ENCODE data around the gene BORCS6.
"Not testable (repeated sequence)": the region's sequence is repeated elsewhere in the genome, so short reads cannot be mapped to it uniquely, and the experiment has no call there.

BORCS6 gene

DNA sequence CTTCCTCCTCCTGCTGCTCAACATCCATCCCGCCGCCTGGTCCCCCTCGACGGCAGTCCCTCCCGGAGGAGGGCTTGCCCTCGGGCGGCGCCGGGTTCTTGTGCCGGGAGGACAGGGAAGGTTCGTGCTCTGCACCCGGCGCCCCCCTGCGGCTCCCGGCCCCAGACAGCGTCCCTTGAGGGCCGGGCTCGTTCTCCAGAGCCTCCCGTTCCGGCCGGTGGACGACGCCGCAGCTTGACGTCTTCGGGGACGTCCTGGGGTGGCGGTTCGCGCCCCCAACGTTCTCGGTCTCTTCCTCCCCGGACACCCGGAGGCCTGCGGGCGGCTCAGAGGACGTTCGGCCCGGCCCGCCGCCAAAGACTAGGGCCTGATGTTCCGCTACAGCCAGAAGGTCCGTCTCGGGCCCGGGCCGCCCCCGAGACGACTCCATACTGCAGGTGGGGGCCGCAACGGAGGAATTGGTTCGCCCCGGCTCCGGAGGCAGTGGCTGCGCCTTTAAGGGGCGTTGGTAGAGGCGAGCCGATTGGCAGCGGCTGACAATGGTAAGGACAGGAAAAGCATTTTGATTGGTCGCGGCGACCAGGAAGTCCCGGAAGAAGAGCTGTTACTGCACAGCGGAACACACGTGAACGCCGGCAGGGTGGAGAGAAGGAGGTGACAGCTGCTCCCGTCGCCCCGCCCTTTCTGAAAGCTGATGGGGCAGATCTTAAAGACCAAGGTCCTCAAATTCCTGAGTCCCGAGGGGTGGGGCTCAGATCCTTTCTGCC is at the start of gene BORCS6:
Gene BORCS6 (minus strand): TSS at position 470 of the 767 bp plus-strand sequence. CDS start 40 bp downstream, at position 430.
- DNase-seq (ENCODE audit: low read depth) = peak; percentile 82

DNA sequence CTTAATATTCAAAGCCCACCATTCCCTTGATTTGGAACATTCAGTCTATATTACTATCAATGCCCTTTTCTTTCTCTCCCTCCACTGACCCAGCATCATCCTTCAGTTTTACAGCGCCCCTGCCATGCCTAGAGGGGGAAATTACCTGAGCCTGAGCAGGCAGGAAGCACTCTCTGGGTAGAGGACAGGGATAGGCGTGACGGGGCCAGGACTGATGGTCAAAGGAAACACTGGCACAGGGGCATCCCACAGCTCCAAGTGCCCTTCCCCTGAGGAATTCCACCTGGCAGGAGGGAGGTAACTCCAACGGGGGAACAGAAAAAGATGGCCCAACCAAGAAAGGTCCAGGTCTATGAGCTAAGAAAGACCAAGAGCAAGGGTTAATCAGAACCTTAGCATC is 47.9 kb upstream of the BORCS6 start:
- no peak for DNase-seq (ENCODE audit: low read depth)

DNA sequence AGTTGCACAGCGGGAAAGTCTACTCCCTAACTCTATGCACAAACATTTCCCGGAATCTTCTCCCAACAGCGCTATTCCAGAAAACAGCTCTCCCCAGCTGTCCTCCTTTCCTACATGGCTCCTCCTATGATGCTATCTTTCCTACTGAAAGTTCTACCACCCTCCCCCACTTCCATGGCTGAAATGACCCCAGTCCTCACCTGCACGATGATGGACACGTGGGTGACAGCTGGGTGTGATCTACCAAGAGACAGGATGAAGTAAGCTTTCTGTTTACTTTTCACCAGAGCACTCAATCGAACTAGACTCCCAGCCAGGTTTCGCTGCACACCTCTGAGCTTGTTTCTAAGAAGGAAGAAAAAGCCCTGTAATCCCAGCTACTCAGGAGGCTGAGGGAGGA is 47.2 kb upstream of the BORCS6 start:
- no peak for DNase-seq (ENCODE audit: low read depth)

DNA sequence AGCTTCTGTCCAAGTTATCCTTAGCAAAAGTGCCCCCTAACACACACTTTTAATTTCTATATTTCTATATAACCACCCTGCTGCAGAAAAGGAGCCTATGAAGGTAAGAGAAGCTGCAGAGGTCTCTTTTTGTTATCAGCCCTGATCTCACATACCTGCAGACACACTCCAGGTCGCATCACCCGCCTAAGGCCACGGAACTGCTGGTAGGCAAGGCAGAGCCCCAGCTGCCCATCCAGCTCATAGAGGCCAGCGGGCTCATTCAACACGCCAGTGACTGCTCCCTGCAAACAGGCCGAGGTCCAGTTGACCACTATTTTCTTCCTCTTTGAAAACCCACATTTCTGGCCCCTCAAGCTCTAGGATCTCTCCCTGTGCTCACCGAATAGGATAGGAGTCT is 45.7 kb upstream of the BORCS6 start:
- no peak for DNase-seq (ENCODE audit: low read depth)

DNA sequence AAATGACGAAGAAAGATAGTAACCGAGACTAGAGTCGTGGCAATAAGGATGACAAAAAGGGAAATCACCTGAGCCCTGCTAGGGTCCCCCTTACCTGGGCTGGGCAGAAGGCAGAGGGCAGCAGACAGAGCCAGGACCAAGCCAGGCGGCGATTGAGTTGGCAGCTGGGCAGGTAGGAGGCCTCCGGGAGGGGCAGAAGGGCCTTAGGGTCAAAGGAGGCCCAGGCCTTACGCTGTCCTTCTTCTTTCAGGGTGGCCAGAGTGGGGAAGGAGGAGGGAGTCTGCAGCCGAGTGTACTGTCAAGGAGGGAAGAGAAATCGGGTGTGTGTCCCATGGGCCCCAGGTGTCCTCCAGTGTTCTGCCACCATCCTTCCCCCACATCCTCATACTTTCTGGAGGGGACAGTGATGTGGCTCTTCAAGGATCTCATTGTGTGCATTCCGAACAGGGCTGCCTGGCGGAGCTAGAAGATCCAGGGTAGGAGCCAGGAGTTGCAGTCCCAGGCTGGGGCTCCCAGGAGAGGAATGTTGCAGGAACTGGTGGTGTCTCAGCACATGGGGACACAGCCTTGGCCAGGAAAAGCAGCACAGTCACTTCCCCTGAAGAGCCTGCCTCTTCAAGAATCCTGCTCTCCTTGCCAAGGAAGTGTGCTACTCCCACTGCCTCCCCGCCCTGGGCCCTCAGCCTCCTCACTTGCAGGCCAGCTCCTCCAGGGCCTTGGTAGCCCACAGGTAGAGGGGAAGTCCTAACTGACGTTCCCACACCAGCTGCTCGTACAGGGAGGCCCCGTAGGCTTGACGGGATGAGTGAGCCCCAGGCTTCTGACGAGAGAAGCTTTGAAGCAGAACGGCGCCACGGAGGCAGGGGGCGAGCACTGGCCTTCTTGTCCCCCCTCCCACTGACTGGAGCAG is 44.6 kb upstream of the BORCS6 start:
- DNase-seq (ENCODE audit: low read depth) = no peak

DNA sequence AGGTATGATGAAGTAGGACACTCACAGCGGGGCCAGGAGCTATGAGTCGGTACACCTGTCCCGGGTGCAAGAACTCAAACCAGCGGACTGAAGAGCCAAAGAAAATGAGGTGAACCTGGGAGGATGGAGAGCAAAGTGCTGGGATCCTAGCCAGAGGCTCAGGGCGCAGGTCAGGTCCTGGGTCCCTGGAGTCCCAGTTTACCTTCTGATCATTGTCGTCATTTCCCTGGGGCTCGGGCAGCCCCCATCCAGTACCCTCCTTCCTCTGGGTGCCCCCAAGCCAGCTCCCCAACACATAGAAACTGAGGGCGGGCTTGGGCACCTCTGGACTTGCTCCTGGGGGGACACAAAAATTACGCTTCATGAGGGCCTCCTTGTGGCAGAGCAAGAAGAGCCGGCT is 41.7 kb upstream of the BORCS6 start:
- DNase-seq (ENCODE audit: low read depth) = no peak

DNA sequence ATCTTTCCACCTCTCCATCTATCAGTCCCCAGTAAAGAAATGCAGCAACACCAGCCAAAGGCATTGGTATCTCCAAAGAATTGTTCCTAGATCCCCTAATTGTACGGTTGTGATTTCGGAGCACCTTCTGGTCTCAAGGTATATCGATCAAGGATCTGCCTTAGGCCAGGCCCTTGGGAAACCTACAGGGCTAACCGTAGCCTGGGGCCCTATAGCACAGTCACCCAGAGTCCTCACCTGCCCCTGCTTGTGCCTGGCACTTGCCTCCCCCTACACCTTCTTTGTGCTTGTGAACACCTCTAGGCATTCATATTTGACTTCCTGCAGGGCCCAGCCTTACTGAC is 37.2 kb upstream of the BORCS6 start:
- no peak for DNase-seq (ENCODE audit: low read depth)

DNA sequence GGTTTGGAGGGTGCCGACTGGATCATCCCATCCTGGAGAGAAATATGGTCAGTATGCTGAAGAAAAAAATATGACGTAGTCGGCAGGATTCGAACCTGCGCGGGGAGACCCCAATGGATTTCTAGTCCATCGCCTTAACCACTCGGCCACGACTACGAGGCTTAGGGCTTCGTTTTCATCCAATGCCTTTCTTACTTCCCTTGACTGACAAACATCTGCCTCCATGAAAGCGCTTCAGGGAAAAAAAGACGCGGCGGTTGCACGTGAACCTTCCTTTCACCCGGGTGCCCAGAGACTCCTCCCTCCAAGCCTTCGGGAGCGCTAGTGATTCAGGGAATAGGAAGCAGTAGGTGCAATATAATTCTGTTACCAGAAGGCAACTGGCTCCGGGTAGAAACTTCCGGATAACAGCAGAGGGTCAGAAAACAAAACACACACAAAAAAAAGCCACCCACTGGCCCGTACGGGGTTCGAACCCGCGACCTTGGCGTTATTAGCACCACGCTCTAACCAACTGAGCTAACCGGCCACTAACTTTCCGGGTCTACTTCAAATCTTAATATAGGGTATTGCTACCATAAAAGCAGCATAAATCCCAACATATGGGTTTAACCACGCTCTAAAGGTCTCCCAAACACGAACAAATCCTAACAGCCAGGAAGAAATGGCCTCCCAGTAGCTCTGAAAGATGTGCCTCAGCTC is 36.7 kb upstream of the BORCS6 start:
- no peak for DNase-seq (ENCODE audit: low read depth)

DNA sequence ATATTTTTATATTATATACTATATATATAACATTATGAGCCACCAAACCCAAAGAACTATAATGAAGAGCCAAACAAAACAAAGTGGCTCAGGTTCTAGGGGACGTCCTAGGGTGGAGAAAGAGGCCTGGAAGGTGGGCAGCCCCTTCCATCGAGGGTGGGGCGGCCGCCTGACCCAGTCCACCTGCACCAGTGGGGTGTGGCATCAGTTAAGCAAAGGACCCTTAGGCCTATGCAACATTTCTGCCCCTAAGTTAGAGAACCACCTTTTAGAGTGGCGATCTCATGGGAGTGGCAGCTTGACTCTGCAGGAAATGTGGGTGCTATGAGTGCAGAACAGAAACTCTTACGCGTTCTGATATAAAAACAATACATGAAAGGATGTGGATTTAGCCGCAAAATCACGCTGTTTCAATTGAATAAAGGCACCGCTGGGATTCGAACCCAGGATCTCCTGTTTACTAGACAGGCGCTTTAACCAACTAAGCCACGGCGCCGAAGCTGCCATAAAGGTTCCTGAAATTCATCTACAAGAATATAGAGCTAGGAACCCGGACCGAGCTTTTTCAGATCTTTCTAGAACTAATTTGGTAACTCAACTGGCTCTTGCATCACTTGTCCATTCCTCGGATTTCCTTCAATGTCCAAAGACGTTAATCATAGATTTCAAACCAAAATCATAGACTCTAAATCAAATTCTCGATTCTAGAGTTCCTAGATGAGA is 36.0 kb upstream of the BORCS6 start:
- DNase-seq (ENCODE audit: low read depth) = peak; percentile 30

DNA sequence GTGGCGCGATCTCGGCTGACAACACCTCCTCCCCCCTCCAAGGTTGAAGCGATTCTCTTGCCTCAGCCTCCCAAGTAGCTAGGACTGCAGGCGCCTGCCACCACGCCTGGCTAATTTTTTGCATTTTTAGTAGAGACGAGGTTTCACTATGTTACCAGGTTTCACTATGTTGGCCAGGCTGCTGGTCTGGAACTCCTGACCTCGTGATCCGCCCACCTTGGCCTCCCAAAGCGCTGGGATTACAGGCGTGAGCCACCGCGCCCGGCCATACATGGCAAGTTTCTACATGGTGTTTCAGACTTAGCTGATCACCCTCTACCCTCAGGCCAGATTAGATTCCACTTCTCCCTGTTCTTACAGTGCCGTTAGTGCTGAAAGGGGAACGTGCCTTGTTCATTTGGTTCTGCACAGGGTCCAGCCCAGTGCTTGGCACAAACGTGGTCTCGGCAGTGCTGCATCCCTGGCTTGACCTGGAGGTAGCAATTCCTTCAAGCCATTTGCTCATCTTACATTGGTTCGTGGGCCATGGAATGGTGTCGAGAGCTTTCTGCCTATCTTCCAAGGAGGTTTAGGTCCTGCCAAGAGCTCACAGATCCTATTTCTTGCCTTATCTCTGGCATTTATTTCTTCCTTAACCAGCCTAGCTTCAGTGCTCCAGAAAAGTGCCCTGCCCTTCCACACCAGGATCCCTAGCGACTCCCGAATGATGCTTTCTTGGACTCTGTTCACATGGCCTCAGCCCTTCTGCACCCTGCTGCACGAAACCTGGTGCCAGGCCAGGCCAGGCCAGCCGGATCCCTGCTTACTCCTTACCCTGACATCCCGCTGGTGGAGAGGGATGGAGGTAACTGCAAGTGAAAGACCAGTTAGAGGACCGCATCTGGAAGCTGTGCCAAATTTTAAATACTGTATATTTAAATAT is 35.2 kb upstream of the BORCS6 start:
- no peak for DNase-seq (ENCODE audit: low read depth)

DNA sequence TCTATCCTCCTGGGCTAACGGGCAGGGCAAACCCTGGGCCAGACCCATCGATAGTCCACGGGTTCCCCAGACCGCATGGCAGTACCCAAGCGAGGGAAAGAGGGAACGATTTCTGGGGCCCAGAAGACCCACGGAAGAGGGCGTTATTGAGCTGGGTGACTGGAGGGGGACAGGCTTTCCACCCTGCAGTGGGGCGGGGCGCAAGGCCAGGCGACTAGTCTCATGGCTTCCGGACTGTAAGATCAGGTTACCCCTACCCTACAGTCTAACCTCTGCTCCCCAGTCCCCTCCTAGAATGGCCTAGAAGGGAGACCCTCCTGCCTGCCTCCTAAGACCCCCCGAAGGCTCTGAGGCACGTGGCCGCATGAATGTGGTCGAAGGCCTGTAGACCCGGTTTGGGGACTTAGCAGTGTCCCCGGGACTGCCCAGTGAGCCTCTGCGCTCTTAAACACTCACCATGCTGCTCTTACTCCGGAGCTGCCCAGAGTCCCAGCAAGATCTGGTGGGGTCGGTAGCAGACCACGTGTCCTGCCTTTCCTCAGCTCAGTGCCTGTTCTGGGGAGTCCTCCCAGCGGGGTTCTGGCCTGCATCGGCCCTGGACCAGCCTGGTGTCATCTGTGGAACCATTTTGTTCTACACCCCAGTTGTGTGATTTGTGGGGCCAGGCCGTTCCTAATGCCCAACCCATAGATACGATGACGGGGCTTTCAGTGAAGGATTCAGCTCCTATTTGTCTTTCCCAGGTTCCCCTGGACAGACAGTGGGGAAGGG is 33.6 kb upstream of the BORCS6 start:
- DNase-seq (ENCODE audit: low read depth) = no peak

DNA sequence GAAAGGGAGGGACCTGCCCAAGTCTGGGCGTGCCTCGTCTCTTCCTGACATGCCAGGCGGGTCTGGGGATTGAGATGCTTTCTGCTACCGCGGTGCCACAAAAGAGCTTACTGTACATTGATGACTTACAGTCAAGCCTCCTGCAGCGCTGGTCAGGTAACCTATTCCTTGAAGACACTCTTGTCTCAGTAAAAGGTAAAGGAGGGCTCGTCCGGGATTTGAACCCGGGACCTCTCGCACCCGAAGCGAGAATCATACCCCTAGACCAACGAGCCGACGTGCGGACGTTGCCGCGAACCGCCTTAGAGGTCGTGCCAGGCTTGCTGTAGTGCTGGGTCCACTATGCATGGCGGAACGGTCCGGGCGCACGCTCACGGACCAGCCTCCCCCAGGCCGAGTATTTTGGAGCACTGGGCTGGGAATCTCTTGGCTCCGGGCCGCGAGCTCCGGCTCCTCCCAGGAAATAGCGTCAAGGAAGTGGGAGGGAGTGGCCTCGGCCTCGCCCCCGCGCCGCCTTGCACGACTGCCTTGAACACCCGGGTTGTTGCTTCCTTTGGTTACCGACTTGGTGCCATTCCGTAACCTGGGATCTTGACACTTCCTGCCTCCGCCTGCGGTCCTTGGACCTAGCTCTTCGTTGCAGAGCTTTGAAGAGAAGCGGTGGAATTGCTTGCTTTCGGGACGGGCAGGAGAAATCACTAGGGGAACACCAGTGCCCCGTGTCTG is 32.8 kb upstream of the BORCS6 start:
- DNase-seq (ENCODE audit: low read depth) = peak; percentile 85

DNA sequence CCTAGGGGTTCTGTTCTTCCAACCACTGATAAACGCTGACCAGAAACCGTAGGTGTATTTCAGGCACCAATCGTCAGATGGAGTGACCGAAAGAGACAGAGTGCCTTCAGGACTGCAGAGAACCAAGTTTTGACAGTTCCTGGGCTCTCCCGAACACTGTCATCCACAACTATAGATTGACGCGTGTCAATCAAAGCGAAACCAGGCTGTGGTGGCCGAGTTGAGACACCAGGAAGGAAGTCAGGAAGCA is 32.3 kb upstream of the BORCS6 start:
- DNase-seq (ENCODE audit: low read depth) = no peak

DNA sequence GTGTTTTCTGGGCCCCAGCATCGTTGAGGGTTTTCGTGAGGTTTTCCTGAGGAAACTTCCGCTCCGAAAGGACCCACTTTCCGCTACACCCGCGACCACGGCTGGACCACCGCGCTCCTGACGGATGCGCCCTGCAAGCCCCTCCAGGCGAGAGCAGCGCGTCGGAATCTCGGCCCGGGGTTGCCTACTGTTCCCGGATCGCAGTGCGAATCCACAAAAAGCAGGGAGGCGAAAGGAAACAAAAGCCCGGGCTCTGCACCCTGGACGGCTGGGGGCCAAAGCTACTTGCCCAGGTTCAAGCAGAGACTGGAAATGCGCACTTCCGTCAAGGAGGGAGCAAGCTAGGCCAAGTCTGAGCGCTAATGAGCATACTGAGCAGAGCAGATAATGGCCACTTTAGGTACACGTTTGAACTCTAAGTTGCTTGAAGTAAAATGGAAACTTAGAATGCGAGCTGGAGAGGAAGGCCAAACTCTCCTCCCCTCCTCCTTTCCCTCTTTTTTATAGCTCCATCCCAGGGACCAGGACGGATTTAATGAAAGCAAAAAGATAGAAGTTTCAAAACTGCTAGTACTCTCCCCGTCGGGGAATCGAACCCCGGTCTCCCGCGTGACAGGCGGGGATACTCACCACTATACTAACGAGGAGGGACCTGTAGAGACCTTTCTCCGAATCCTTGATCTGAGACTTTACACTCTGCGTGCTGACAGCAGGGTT is 31.8 kb upstream of the BORCS6 start:
- DNase-seq (ENCODE audit: low read depth) = peak; percentile 83

DNA sequence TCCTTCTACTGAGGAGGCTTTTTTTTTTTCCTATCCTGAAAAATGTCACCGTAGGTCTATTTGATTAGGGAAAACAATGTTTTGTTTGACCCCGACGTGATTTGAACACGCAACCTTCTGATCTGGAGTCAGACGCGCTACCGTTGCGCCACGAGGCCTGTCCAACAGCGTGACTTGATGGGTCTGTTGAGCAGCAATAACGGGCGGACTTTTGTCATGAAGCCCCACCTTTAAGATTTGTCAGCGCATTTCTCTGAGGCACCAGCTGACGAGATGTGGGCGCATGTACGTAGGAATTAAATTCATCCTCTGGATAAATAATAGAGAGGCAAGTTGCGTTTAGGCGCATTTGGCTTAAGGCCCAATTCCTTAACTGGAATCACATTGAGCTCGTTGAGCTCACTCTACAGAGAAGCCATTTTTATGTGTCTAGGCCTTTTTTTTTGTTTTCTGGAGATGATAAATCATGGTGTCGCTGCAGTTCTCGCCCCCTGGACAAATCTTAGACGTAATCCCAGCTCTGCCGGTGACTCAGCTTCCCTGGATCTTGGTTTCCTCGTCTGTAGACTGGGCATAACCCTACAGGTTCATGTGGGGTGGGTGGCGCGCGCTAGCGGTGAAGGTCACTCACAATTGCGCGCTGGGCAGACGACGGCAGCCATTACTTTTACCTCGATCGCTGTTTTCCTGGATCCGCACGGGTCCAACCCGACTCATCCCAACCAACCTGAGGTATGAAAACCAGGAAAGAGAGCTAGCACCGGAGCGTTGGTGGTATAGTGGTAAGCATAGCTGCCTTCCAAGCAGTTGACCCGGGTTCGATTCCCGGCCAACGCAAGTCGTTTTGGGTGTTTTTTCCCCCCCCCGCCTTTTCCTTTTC is 31.0 kb upstream of the BORCS6 start:
- peak; percentile 79 for DNase-seq (ENCODE audit: low read depth)

DNA sequence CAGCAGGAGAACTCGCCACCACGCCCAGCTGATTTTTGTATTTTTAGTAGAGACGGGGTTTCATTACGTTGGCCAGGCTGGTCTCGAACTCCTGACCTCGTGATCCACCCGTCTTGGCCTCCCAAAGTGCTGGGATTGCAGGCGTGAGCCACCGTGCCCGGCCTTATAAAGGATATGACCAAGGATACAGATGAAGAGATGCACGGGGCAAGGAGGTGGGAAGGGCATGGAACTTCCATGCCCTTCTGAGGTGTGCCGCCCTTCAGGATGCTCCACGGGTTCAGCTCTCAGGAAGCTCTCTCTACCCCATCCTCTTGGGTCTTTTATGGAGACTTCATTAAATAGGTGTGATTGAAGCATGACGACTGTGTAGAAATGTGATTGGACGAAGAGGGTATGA is 24.0 kb upstream of the BORCS6 start:
- DNase-seq (ENCODE audit: low read depth) = not testable (repeated sequence)

DNA sequence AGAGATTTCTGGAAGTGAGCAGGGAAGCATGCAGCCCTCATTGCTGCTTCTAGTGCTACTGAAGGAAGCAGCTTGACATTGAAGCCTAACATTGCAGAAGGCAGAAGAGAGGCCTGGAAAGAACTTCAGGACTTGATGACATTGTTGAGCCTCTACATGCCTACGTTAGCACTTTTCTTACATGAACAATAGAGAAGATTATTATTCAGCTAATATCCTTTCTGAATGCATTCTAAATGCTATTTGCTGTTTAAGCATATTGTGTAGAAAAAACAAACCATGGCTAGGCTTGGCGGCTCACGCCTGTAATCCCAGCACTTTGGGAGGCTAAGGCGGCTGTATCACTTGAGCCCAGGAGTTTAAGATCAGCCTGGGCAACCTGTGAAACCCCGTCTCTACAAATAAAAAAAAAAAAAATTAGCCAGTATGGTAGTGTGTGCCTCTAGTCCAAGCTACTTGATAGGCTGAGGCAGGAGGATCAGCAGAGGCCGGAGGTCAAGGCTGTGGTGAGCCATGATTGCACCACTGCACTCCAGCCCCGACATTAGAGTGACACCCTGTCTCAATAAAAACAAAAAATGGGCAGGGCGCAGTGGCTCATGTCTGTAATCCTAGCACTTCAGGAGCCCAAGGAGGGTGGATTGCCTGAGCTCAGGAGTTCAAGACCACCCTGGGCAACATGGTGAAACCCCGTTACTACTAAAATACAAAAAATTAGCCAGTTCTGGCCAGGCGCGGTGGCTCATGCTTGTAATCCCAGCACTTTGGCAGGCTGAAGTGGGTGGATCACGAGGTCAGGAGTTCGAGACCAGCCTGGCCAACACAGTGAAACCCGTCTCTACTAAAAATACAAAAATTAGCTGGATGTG is 22.6 kb upstream of the BORCS6 start:
- no peak for DNase-seq (ENCODE audit: low read depth)

Measured in stimulated activated CD8-positive, alpha-beta memory T cell treated with anti-CD3 and anti-CD28 coated beads, Interleukin-15, amount 100 ng/mL, for 1 hour (primary cell).